Measurements from ENCODE around the gene CHMP4A.

Gene CHMP4A

GRCh38 chr14:24237463-24237955 is 24.2 kb upstream of the CHMP4A start:
- TF ChIP-seq CTCF (conservative IDR thresholded peaks at IDR 0.05; ENCODE audit: low read depth, low read length): no peak
- no peak overlapping the region for H3K4me3 ChIP-seq (ENCODE audit: low read length)
- DNase-seq (ENCODE audit: low read depth): no peak

- no peak overlapping the region for H3K4me3 ChIP-seq (ENCODE audit: low read length)
- no peak for TF ChIP-seq CTCF (conservative IDR thresholded peaks at IDR 0.05; ENCODE audit: low read depth, low read length)
- DNase-seq (ENCODE audit: low read depth): no peak
Measured at GRCh38 chr14:24236689-24237462, 23.6 kb upstream of the CHMP4A start.

- no peak overlapping the region for H3K4me3 ChIP-seq (ENCODE audit: low read length)
- DNase-seq (ENCODE audit: low read depth): no peak
- no peak for TF ChIP-seq CTCF (conservative IDR thresholded peaks at IDR 0.05; ENCODE audit: low read depth, low read length)
Measured at GRCh38 chr14:24235804-24236688, 22.8 kb upstream of the CHMP4A start.

GRCh38 chr14:24234095-24235005 is 21.1 kb upstream of the CHMP4A start:
- no peak overlapping the region for H3K4me3 ChIP-seq (ENCODE audit: low read length)
- no peak for DNase-seq (ENCODE audit: low read depth)
- TF ChIP-seq CTCF (conservative IDR thresholded peaks at IDR 0.05; ENCODE audit: low read depth, low read length): no peak

GRCh38 chr14:24233538-24233866 is 20.2 kb upstream of the CHMP4A start:
- no peak for DNase-seq (ENCODE audit: low read depth)
- no peak for TF ChIP-seq CTCF (conservative IDR thresholded peaks at IDR 0.05; ENCODE audit: low read depth, low read length)
- peak overlapping the region; percentile 89 for H3K4me3 ChIP-seq (ENCODE audit: low read length)

GRCh38 chr14:24232645-24233537 is 19.6 kb upstream of the CHMP4A start, which contains the start of gene GMPR2:
TSS of gene GMPR2 (plus strand) at chr14:24232929. CDS start at chr14:24233254, 325 bp downstream.
- H3K4me3 ChIP-seq (ENCODE audit: low read length): peak within 1 kb of the TSS; percentile 89
- TF ChIP-seq CTCF (conservative IDR thresholded peaks at IDR 0.05; ENCODE audit: low read depth, low read length): no peak
- no peak for DNase-seq (ENCODE audit: low read depth)
